Inflammatory macrophage treated with lipopolysaccharide for 1 hour (primary cell): ENCODE data around the gene MAP1LC3A.

Experiments
- DNase-seq, 2 donors: peaks; one replicate each; pipeline ENCODE4 v3.0.0-alpha.2; 2020 to 2022

The MAP1LC3A gene

GRCh38 chr20:34579191-34579978 is 20.9 kb downstream of the MAP1LC3A start:
- DNase-seq, result peak in 1 of 2 donors; percentile 43

GRCh38 chr20:34579979-34580940 is 21.7 kb downstream of the MAP1LC3A start:
- no peak for DNase-seq

- peak in 1 of 2 donors; percentile 45 for DNase-seq
Observed at GRCh38 chr20:34581341-34582184, 23.0 kb downstream of the MAP1LC3A start.

GRCh38 chr20:34582221-34582620 is 23.7 kb downstream of the MAP1LC3A start:
- no peak for DNase-seq

GRCh38 chr20:34582911-34583310 is 24.4 kb downstream of the MAP1LC3A start:
- no peak for DNase-seq

GRCh38 chr20:34583544-34583943 is 25.0 kb downstream of the MAP1LC3A start:
- no peak for DNase-seq

- no peak for DNase-seq
Observed at GRCh38 chr20:34585019-34585418, 26.5 kb downstream of the MAP1LC3A start.

GRCh38 chr20:34586488-34587163 is 28.1 kb downstream of the MAP1LC3A start:
- no peak for DNase-seq

GRCh38 chr20:34595377-34596184 is 37.1 kb downstream of the MAP1LC3A start:
- no peak for DNase-seq

- DNase-seq, result no peak
Observed at GRCh38 chr20:34600892-34601653, 42.6 kb downstream of the MAP1LC3A start.

- no peak for DNase-seq
Observed at GRCh38 chr20:34604980-34605788, 46.7 kb downstream of the MAP1LC3A start.

- DNase-seq, result no peak
Observed at GRCh38 chr20:34607066-34607465, 48.5 kb downstream of the MAP1LC3A start.
